Spleen (tissue), 11 donors: Measurements from ENCODE around the gene B3GALT2. TPM values are rescaled to one million over a fixed set of nuclear protein-coding genes. Genes with fewer than 3 reads are reported as not detected.

Experiments used
- DNase-seq: peaks from one replicate; pipeline ENCODE4 v3.0.0-alpha.2; 2020
- H3K27ac ChIP-seq, 8 donors: fragments of 200-600 bp; sonication (generic) in 7 of 8; 1 replicate in 4 of 8; 2 replicates in 4 of 8; pipeline versions ENCODE4 v1.5.0 to v1.8.0; 2016 to 2021; ENCODE audit warnings: inconsistent platforms in 4 of 8, mild to moderate bottlenecking in 4 of 8, moderate library complexity in 1 of 8
- H3K27me3 ChIP-seq, 7 donors: fragments of 200-600 bp; sonication (generic) in 6 of 7; replicated peaks in 1 of 7; 1 replicate in 4 of 7; 2 replicates in 3 of 7; pipeline versions ENCODE4 v1.5.0 to v1.8.0; 2016 to 2021; ENCODE audit warnings: inconsistent platforms in 3 of 7, mild to moderate bottlenecking in 1 of 7
- H3K36me3 ChIP-seq, 6 donors: fragments of 200-600 bp; sonication (generic) in 5 of 6; 1 replicate in 4 of 6; 2 replicates in 2 of 6; pipeline versions ENCODE4 v1.5.0 to v1.8.0; 2016 to 2021; ENCODE audit warnings: inconsistent platforms in 2 of 6
- H3K4me1 ChIP-seq, 6 donors: fragments of 200-600 bp; sonication (generic) in 5 of 6; 1 replicate in 3 of 6; 2 replicates in 3 of 6; pipeline versions ENCODE4 v1.5.0 to v1.8.0; 2016 to 2021; ENCODE audit warnings: inconsistent platforms in 3 of 6
- H3K4me3 ChIP-seq, 8 donors: fragments of 200-600 bp; sonication (generic) in 7 of 8; 1 replicate in 4 of 8; 2 replicates in 4 of 8; pipeline versions ENCODE4 v1.5.0 to v1.8.0; 2016 to 2021; ENCODE audit warnings: inconsistent platforms in 4 of 8, mild to moderate bottlenecking in 4 of 8, moderate library complexity in 2 of 8
- H3K9me3 ChIP-seq, 8 donors: fragments of 200-600 bp; sonication (generic) in 7 of 8; 1 replicate in 4 of 8; 2 replicates in 4 of 8; pipeline versions ENCODE4 v1.5.0 to v1.8.0; 2016 to 2021; ENCODE audit warnings: inconsistent platforms in 4 of 8
- POLR2A ChIP-seq, 3 donors: fragments of 450-650 bp; IDR thresholded peaks; one replicate each; pipeline ENCODE4 v1.5.1; 2017; ENCODE audit warnings: antibody characterized with exemption in 3 of 3, mild to moderate bottlenecking in 1 of 3
- POLR2AphosphoS5 ChIP-seq, 3 donors: sonication (generic); formaldehyde crosslinking; IDR thresholded peaks; one replicate each; pipeline ENCODE4 v1.5.1; 2017; ENCODE audit warnings: antibody characterized with exemption in 3 of 3
- WGBS, 5 donors: extraction: QIAGEN DNeasy Blood & Tissue Kit in 3 of 5; methylation state at CpG; one replicate each; pipeline versions ENCODE4 v1.1.5 to v1.1.7; 2013 to 2018; 5-methylcytosine and 5-hydroxymethylcytosine counted together
- intact Hi-C: fragments of 100-400 bp; cut with DNase I; formaldehyde crosslinking; loops from one replicate; pipeline ENCODE4 v1.15.0; 2023; ENCODE audit warnings: low total_unique reads
- polyA plus RNA-seq, 3 donors: library from polyadenylated mRNA; stranded (reverse); fragments of 200-250 nt; gene quantifications; one replicate each; pipeline ENCODE4 v1.2.1, GENCODE V29; 2013
- total RNA-seq, 7 donors: library from RNA; depleted of rRNA in 3 of 7; stranded (reverse); fragments of >200 nt in 3 of 7; fragmentation: NEBNext Ultra II Directional in 4 of 7; extraction: Animal tissue kit (Norgen Biotek cat#: 25700) in 4 of 7; gene quantifications; one replicate each; pipeline versions ENCODE4 v1.1.0 to v1.2.1, GENCODE V29; 2016 to 2021
- TF ChIP-seq, protein P1 (sequence below), 11 experiments: fragments of 200-600 bp in 7 of 11; fragments of 450-650 bp in 4 of 11; sonication (generic) in 4 of 11; IDR thresholded peaks in 8 of 11; conservative IDR thresholded peaks in 3 of 11; 1 replicate in 7 of 11; 2 replicates in 4 of 11; pipeline versions ENCODE4 v1.4.0 to v1.8.0; 2016 to 2021; ENCODE audit warnings: antibody characterized with exemption in 11 of 11, inconsistent platforms in 4 of 11, mild to moderate bottlenecking in 1 of 11
- donor health status: healthy with polysubstance abuse.
- donor health status: DM: no; HTN: no; CAD: no; lungs with moderate emphysema.
- donor health status: DM: no; HTN: no; CAD: no.
- donor health status: Bipolar disorder and iron deficiency.
- donor health status: healthy.
- donor health status: DM: no; HTN: no; CAD: no.
- donor health status: DM: yes; HTN: yes; CAD: no.

Gene B3GALT2
- total and polyA plus RNA-seq, 10 donors = 0.05 to 1.4 (median 0.38) TPM

DNA sequence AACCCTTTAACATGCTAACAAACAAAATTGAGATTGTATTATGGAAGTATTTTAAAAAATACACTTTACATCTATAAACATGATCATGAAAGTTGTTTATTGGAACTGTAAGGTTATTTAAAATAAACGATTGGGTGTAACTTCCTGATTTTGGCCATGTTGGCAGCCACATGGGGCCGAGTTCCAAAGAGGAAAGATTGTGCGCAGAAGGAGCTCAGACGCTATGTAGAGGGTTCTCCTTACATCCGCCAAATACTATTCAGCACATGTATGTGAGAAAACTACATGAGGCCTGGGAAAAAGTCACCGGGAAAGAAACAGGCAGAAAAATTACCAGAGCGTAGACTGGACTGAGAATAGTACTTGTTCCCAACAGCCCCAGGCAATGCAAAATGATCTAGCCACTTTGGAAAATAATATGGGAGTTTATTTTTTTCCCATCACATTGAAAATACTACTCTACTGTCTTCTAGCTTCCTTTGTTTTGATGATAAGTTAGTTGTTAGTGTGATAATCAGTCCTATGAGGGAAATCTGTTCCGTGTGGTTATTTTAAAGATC, 35.7 kb upstream of the B3GALT2 start:
- TF ChIP-seq, protein P1, sequence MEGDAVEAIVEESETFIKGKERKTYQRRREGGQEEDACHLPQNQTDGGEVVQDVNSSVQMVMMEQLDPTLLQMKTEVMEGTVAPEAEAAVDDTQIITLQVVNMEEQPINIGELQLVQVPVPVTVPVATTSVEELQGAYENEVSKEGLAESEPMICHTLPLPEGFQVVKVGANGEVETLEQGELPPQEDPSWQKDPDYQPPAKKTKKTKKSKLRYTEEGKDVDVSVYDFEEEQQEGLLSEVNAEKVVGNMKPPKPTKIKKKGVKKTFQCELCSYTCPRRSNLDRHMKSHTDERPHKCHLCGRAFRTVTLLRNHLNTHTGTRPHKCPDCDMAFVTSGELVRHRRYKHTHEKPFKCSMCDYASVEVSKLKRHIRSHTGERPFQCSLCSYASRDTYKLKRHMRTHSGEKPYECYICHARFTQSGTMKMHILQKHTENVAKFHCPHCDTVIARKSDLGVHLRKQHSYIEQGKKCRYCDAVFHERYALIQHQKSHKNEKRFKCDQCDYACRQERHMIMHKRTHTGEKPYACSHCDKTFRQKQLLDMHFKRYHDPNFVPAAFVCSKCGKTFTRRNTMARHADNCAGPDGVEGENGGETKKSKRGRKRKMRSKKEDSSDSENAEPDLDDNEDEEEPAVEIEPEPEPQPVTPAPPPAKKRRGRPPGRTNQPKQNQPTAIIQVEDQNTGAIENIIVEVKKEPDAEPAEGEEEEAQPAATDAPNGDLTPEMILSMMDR (IDR thresholded peaks at IDR 0.05 in 8 of 11, conservative IDR thresholded peaks at IDR 0.05 in 3 of 11) = no peak
- no peak for TF ChIP-seq POLR2A (IDR thresholded peaks at IDR 0.05)
- no peak for TF ChIP-seq POLR2AphosphoS5 (IDR thresholded peaks at IDR 0.05)

DNA sequence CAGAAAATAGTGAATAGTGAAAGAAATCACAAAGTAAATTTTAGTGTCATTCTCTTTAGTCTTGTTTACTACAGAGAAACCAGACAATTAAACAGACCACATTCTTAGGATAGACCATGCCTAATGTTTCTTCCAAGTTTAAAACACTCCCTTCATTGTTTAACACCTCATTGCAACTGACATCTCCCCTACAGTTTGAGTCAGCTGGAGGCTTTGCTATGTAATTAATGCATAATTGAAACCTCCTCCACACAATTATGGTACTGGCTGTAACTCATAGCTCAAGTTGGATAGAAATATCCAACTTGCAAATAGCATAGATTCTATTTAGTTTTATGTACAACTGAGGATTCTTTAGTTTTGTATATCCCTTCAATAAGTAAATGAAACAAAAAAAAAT, 35.2 kb upstream of the B3GALT2 start:
- Histone ChIP-seq H3K4me1 (no peaks in the 10 kb centered on the region), H3K4me3 (no peak overlapping the region), H3K27ac (no peak overlapping the region), H3K9me3 (no peaks in the 10 kb centered on the region), H3K36me3 (peaks cover 0 to 44% (median 9%) of the 10 kb centered on the region in 6 donors), H3K27me3 (no peaks in the 10 kb centered on the region)
- intact Hi-C loops = no loop called here
- DNase-seq = no peak
- TF ChIP-seq, protein P1 (IDR thresholded peaks at IDR 0.05 in 8 of 11, conservative IDR thresholded peaks at IDR 0.05 in 3 of 11) = no peak
- TF ChIP-seq POLR2AphosphoS5 (IDR thresholded peaks at IDR 0.05) = no peak
- TF ChIP-seq POLR2A (IDR thresholded peaks at IDR 0.05) = no peak

More for the DNA sequence above, 35.7 kb upstream of the B3GALT2 start:
- Histone ChIP-seq H3K36me3 (peaks cover 0 to 39% (median 9%) of the 10 kb centered on the region in 6 donors), H3K27ac (no peak overlapping the region), H3K4me1 (no peaks in the 10 kb centered on the region), H3K9me3 (no peaks in the 10 kb centered on the region), H3K4me3 (no peak overlapping the region), H3K27me3 (no peaks in the 10 kb centered on the region)
- intact Hi-C loops = no loop called here
- DNase-seq = no peak
- WGBS, 5 donors = 88 to 93% (median 90%) methylated on average over 8 of the region's 8 CpGs

GRCh38 chr1:193219391-193219790, 33.0 kb upstream of the B3GALT2 start:
- TF ChIP-seq, protein P1 (IDR thresholded peaks at IDR 0.05 in 8 of 11, conservative IDR thresholded peaks at IDR 0.05 in 3 of 11) = no peak
- TF ChIP-seq POLR2A (IDR thresholded peaks at IDR 0.05) (no peak), POLR2AphosphoS5 (IDR thresholded peaks at IDR 0.05) (no peak)
- WGBS, 5 donors = 91 to 99% (median 97%) methylated on average over 4 of the region's 4 CpGs

GRCh38 chr1:193216920-193217319, 30.5 kb upstream of the B3GALT2 start:
- 66 to 86% (median 85%) methylated on average over 8 of the region's 8 CpGs for WGBS, 5 donors
- Histone ChIP-seq H3K27me3 (no peaks in the 10 kb centered on the region), H3K4me1 (peaks cover 0 to 5% (median 0%) of the 10 kb centered on the region in 6 donors), H3K27ac (no peak overlapping the region), H3K4me3 (no peak overlapping the region), H3K36me3 (peaks cover 0 to 78% (median 16%) of the 10 kb centered on the region in 6 donors), H3K9me3 (no peaks in the 10 kb centered on the region)
- intact Hi-C loops = no loop called here
- no peak for TF ChIP-seq POLR2A (IDR thresholded peaks at IDR 0.05)
- TF ChIP-seq, protein P1 (IDR thresholded peaks at IDR 0.05 in 8 of 11, conservative IDR thresholded peaks at IDR 0.05 in 3 of 11) = no peak
- no peak for TF ChIP-seq POLR2AphosphoS5 (IDR thresholded peaks at IDR 0.05)
- DNase-seq = no peak

More at GRCh38 chr1:193219391-193219790, 33.0 kb upstream of the B3GALT2 start:
- Histone ChIP-seq H3K4me1 (no peaks in the 10 kb centered on the region), H3K36me3 (peaks cover 0 to 56% (median 16%) of the 10 kb centered on the region in 6 donors), H3K9me3 (no peaks in the 10 kb centered on the region), H3K27ac (no peak overlapping the region), H3K27me3 (no peaks in the 10 kb centered on the region), H3K4me3 (no peak overlapping the region)
- DNase-seq = no peak
- intact Hi-C loops = no loop called here
